KG1 (cell line): ENCODE measurements around the gene PRKCE.

Source experiments
- DNase-seq: peaks from one replicate; lab custom pipeline; 2025; lab: John Stamatoyannopoulos, UW

Gene PRKCE

DNA sequence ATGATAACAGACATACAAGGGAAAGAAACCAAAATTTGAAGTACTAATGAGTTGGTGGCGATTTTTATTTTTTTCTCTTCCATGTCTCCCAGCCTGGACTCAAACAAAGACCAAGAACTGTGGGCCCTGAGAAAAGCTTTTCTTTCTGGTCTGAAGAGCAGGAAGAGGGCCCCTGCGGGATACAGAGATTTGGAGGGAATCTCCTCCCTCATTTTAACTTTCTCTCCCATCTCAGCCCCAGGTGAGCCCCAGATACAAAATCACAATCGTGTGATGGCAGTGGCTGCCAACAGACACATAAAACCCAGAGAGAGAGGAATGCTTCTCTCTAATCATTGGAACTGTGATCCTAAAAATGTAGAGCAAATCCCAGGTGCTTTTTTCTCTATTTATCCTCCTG is 19.5 kb upstream of the PRKCE start:
- no peak for DNase-seq

DNA sequence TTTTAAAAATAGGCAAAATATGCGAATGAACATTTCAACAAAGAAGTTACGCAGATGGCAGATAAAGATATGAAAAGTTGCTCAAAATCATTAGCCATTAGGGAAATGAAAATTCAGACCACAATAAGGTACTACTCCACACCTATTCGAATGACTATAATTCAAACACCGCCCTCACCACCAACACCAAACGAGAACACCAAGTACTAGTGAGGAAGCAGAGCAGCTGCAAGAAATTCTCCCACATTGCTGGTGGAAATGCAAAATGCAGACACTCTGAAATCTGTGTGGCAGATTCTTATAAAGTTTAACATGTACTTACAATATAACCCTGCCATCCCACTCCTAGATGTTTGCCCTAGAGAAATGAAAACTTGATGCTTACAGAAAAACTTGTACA is 17.3 kb upstream of the PRKCE start:
- no peak for DNase-seq

DNA sequence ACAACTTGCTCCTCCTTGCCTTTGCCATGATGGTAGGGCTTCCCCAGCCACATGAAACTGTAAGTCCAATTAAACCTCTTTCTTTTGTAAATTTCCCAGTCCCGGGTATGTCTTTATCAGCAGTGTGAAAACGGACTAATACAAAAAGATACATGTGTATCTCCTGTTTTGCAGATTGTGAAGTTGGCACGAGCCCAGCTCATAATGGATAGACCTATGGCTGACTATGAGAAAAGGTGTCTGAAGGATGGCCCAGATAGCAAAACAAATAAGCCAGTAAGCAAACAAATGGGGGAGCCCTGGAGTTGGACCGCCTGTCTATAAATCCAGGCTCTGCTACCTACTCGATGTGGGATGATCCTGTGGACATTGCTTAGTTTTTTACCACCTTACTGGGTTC is 15.5 kb upstream of the PRKCE start:
- DNase-seq, result no peak

DNA sequence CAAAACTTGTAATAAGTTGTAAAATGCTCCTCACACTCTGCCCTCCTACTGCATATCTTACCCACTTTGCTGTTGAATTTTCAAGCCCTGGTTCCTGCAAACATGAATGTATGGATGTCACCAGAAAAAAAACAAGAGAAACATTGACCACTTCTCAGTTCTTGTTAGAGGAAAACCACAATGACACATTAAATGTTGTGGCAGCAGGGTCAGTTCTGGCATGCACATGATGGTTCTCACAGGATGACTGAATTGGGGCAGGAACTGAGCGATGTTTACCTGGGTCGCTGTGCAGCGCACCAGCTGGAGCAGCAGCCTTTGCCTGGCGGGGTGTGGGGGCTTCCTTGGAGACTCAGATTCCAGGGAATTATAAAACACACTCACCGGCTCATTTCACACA is 14.0 kb upstream of the PRKCE start:
- DNase-seq, result no peak

DNA sequence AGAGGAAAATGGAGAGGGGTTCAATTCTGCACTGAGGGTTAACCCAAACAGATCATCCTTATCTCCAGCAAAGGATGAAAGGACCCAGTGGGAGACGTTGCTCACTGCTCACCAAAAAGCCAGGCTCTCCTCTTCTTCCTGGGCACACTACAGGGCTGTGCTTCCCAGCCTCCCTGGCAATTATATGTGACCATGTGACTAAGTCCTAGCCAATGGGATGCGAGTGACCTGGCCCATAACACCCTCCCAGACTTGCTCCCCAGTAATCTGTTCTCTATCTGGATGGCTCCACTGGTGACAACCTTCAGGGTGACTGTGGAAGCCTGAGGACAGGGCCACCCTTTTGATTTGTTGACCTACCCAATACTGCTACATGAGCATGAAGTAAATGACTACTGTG is 10.9 kb upstream of the PRKCE start:
- no peak for DNase-seq

DNA sequence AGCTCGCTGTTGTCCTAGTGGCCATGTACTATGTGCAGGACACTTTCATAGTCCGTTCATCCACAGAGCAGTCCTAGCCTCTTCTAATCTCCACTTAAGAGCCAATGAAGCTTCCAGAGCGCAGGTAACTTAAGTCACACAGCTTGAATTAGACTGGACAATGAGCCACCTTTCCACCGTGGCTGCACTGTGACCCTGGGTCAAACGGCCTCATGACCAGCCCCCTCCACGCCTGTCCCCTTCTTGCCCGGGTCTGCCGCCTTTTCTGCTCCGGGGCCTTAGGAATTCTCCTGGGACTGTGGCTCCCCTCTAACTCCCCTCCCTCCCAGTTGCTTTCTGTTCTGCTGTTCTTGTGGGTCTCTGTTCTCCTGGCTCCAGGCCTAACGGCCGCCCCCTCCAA is 8.4 kb upstream of the PRKCE start:
- DNase-seq, result no peak

DNA sequence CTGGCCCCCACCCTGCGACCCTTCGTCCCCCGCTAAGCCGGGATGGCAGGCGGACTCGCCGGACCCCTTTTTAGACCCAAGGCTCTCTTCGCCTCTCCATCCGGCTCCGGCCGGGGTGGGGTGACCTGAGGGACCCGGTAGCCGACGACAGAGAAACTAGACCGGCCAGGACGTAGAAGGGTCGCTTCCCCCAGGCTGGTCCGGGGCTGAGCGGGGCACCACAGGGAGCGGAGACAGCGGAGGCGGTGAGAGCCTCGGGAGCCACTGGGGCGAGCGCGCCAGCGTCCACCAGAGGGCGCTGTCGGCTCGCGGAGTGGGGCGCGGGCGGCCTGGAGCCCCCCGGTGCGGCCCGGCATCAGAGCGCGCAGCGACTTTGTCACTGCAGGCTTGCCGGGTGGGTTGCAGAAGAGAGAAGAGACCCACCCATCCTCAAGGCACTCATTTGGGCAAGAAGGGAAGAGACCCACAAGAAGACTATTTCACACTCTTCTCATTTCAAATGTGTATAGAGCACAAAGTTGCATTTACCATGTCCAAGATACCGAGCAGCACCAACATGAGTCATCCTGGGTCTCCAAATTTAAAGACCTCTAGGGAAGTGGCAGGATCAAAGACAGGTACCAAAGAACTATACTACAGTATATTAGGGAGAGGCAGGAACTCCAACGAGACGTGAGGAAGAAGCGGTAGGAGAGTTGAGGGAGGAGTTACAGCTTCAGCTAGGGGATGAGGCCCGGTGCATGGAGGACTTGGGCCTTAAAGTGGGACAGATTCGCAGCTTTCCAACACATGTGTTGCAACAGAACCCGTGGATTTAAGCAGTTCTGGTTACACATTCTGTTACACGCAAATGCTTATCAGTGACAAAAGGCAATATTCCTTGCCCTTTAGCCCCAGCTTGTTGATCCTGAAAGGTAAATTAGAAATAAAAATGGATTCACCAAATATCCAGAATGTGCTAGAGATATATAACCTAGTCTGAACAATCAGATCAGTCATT is 7.6 kb upstream of the PRKCE start:
- DNase-seq, result peak; percentile 68

DNA sequence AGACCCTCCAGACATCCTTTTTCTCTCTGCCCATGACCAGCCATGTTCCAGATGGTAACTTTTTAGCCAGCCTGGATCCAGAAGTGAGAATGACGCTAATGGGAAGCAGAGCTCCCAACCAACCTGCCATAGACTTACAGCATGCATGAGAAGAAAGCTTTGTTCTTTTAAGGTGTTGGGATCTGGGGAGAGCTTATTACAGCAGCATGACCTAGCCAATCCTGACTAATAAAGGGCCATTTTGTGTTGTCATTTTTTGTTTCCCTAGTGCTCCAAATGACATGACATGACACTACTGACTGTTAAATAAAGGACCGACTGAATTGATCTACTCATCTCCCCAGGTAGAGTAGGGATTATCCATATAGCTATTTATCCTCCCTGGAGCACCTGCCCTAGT is 5.2 kb upstream of the PRKCE start:
- DNase-seq, result no peak

DNA sequence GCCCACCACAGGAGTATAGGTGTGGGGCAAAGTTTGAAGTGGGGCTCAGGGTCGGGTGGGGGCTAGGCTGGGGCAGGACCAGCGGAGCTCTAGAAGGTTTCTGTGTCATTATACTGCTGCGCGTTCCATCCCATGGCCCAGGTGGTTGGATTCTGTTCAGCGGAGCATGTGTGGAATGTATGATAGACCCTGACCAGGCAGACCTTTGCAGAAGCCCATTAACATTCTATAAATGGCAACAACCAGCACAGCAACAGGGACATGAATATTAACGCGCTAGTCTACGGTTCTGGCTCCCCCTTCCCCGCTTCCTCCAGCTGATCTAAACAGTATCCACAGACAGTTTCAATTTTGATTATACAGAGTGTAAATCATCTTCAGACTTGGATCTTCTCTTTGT is 4.1 kb upstream of the PRKCE start:
- no peak for DNase-seq

DNA sequence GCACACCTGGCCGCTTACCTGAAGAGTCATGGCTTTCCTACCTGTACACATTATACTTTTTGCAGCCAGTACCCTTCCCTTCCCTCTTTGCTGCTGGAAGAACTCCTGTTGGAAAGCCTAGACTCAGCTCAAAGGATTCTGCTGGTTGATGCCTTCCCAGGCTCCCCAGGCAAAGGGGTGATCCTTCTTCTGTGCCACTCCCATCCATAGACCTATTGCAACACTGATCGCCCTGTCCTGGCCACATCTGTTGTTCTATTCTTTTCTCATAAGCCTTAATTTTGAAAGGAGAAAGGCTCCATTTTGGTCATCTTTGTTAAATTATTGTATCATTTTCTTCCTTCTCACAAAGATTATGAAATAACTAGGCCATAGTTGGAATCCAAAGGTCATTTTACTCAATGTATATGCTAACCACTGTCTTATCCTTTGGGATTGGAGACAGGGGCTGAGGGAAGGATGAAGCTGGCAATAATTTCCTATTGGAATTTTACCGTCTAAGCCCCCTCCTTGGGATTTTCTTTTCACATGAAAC is 3.4 kb upstream of the PRKCE start:
- no peak for DNase-seq

DNA sequence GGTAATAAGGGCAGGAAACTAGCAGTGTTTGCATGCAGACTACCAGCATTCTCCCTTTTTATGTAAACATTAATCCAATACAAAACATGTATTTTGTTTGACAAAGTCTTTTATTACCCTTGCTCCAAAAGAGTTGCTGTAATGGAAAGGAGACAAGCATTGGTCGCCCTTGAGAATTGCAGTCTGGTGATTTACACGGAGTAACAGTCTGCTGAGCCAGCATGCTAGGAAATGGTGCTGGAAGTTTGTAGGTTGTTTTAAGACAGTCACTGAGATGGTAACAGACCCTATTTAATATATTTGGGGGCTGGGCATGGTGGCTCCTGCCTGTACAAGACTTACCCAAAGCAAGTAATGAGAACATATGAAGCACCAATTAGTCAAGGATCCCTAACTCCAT is 2.8 kb upstream of the PRKCE start:
- no peak for DNase-seq

DNA sequence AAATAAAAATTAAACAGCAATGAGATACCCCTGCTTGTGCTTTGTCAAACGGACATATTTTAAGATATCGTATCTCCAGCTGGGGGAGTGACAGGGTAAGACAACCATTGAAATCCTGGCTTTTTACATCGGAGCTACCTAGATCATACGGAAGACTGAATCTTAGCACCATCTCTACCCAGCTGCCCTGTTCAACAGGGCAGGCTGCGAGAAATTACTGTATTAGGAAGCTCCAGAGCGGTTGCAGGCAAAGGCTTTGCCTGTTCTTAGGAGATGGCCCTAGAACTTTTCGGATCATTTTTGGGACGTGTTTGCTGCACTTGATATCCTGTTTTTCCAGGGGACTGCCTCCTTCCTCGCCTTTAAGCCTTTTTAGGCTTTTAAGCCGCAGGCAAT is 2.0 kb upstream of the PRKCE start:
- DNase-seq, result no peak

DNA sequence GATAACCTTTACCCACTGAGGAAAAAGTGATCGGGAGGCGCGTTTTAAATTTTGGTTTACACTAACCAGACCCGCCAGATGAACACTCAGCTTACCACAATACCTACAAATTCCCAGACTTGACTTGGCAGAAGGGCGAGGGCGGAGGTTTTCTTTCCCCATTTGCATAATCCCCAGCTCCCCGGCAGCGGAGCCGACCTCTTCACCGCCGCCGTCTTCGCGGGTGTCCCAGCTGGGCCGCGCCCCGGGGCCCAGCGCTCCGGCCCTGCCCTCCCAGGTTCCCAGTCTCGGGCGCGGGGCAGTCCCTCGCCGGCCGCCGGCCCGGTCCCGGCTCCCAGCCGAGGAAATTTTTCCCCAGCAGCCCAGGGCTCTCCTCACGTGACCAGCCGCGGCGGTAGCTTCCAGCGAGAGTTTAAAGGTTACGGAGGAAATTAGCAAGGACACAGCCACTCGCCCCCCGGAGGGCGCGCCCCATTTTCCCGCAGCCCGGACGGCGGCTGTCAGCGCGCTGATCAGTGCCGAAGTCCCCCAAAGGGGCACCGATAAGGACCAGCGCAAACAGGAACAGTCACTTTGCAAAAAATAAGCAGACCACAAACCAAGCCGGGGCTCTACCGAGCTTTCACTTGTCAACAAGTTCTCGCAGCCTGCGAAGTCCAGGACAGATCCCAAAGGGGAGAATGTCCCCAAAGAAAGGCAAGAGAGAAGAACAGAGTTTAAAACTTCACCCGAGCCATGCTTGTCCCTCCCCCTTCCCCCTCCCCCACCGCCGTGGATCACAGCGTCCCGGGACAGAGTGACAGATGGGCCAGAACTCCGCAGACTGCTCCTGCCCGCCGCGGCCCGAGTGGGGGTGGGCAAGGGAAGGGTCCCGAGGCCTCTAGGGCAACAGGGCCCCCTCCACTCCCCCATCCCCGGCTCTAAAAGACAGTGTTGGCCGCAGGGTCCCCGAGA is 1.3 kb upstream of the PRKCE start:
- DNase-seq, result no peak

DNA sequence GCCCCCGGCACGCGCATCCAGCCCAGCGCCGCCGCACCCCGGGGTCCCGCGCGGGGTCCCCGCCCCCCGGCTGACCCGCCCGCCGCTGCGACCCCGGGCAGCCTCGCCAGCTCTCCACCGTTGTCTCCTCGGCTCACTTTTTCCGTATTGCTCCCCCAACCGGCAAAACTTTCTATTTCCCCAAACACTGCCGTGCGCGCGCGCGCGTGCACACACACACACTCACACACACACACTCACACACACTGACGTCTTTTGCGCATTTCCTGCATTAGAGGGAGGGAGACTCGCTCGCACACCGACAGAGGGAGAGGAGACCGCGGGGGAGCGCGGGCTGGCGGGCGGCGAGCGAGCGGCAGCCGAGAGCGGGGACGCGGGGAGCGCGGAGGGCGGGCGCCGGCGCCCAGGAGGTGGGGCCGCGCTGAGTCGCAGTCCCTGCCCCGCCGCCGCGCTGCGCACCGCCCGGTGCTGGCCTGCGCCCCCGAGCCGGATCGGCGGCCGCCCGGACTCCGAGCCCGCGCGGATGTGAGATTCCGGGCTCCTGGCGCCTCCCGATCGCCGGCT is 542 bp upstream of the PRKCE start:
- DNase-seq, result peak; percentile 71

DNA sequence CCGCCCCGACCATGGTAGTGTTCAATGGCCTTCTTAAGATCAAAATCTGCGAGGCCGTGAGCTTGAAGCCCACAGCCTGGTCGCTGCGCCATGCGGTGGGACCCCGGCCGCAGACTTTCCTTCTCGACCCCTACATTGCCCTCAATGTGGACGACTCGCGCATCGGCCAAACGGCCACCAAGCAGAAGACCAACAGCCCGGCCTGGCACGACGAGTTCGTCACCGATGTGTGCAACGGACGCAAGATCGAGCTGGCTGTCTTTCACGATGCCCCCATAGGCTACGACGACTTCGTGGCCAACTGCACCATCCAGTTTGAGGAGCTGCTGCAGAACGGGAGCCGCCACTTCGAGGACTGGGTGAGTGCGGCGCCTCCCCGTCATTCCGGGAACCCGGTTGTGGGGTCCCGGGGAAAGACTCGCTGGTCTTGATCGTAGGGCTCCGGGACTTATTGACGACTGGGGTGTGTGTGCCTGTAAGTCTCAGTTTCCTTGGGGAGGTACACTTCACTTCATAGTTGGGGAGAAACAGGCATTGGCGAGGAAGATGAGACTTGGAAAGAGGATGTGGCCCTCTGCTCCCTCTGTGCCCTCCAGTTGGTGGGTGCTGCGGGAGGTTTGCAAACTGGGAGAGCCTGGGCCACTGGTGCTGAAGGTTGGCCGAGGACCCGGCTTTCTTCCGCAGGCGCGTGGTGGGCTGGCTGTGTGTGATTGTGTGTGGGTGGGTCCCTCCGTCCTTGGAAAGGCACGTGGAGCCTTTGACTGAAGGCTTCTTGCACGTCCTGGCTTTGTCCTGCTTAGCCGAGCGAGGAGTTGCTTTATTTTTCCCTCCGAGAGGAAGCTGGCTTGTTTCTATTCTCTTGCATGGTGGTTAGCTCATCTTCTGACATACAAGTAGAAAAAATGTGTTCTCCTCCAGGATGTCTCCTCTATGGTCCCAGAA is 886 bp downstream of the PRKCE start:
- no peak for DNase-seq

DNA sequence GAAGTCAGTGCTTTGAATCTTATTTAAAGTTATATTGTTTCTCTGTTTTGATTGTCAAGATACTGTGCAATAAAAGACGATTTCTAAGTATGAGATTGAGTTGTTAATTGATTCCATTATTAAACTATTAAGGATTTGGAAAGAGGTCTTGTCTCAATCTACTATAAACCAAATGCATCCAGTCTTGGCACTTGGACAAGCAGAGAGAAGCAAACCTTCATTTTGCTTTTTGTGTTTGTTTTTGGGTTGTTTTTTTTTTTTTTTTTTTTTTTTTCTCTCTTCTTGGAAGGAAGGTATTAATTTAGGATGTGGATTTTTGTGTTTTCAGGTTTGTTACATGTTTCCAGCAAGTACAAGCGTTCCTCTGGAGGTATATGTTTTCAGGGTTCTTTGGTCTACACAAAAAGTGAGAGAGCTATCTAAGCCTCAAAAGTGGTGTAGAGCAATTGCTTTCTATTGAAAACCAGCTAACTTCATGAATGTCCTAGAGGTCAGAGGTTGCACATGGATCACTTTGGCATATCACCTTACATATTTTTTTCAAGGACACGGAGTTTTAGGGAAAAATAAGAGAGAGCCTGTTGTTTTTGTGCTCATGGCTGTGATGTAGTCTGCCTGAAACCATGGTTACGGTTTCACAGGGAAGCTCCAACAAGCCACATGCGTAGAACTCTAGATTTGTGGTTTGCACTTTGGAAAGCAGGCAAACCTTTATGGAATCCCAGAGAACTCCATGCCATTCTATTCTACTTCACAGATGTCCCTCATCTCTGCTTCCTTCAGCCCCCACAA is 1.8 kb downstream of the PRKCE start:
- no peak for DNase-seq

DNA sequence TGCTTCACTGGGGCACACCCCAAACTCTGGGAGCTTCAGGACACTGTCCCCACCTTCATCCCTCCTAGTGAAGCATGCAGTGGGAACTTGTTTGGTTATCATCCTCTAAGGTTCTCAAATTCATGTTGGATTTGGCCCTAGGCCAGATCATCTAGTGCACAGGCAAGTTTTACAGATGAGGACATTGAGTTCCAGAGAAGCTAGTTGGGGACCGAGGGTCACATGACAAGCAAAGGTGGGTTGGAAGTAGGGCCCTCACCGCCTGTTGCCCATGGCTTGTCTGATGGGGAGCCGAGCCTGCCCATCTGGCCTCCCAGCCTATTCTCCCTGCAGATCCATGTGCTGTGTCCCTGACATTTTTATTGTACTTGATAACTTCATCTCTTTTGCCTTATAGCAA is 2.8 kb downstream of the PRKCE start:
- DNase-seq, result no peak

DNA sequence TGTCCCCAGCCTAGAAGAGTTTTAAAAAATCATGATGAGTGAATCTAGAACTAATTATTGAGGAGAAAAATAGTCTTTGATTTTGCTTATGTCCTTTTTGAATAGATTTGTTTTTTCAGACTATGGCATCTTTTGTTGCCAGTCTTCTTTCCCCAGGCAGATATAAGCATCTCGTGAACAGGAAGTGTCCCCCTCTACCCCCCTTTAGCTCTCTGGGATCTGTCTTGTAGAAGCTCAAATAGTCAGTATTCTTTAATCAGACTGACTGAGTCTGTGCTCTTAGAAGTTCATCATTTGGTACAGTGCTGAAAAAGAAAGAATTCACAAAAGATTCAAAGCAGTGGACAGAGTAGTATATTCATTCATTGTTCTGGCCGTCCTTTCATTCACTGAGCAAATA is 10.4 kb downstream of the PRKCE start:
- no peak for DNase-seq

DNA sequence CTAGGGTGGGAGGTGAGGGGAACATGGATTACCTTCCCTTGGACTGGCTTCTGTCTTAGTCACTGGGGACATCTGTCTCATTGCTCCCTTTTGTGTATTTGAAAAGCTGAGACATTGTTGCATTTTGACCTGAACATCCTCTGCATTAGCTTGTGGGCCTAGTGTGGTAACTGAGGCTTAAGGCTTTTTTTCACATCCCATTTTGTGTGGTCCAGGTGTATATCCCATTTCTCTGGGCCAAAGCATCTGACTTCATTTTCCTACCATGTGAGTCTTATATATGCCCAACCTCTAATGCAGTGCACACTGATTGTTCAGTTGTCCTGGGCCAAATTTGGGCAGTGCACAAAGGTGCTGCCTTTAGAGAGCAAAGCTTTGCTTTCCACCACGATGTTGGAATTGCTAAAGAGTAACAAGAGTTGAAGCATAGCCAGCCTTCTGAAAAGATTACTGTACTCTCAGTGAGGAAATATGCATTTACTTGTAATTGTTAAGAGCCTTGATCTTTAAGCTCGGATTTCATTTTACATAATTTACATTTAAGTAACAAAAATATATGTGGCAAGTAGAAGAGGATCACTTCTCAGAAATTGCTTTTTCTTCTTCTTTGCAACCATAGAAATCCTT is 13.3 kb downstream of the PRKCE start:
- no peak for DNase-seq

DNA sequence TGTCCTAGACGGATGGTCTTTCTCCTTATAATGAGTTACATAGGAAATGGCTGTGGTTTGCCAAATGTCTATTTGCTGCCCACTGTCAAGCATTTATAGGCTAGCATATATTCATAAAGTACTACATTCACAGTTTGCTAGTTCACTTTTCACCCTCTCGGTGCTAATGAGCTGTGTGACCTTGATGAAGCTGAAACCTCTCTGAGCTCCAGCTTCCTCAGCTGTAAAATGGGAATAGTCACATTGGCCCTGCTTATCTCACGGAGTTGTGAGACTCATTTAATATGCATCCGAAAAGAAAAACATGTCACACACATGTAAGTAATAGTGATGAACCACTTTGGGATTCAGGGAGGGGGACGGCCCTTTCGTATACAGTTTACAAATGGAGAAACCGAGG is 17.0 kb downstream of the PRKCE start:
- no peak for DNase-seq
